GM13977 (cell line): ENCODE measurements around the gene TNNT3.
"Not testable (repeated sequence)": the region's sequence is repeated elsewhere in the genome, so short reads cannot be mapped to it uniquely, and the experiment has no call there.

Source experiments
- DNase-seq: peaks from one replicate; pipeline ENCODE4 v3.0.0; 2012; ENCODE audit warnings: low spot score
- CTCF ChIP-seq: IDR thresholded peaks from 2 replicates; pipeline ENCODE4 v1.5.1; 2012; ENCODE audit warnings: mild to moderate bottlenecking, control low read depth; ENCODE audit not compliant: insufficient read depth; ENCODE audit errors: extremely low read depth, missing control alignments
- in situ Hi-C: fragments of 300-500 bp; cut with MboI; formaldehyde crosslinking; loops from one replicate; pipeline ENCODE4 v1.12.0; 2022; ENCODE audit warnings: low sequenced_read_pairs, low pct_unique_long_range_greater_than_20kb, mixed read lengths, inconsistent platforms; ENCODE audit not compliant: unreplicated experiment

Gene TNNT3

GRCh38 chr11:1919391-1920127, at the start of gene TNNT3:
Gene TNNT3 (plus strand): TSS chr11:1919703. CDS start chr11:1922875, 3,172 bp downstream.
- in situ Hi-C loops = no loop called here
- DNase-seq = peak; percentile 52
- no peak for TF ChIP-seq CTCF

GRCh38 chr11:1870326-1870696, 49.2 kb upstream of the TNNT3 start:
- TF ChIP-seq CTCF = no peak
- DNase-seq = no peak
- in situ Hi-C loops = no loop called here

GRCh38 chr11:1870721-1871466, 48.6 kb upstream of the TNNT3 start:
- DNase-seq = no peak
- no peak for TF ChIP-seq CTCF
- in situ Hi-C loops = no loop called here

GRCh38 chr11:1871531-1871930, 48.0 kb upstream of the TNNT3 start:
- in situ Hi-C loops = no loop called here
- DNase-seq = no peak
- TF ChIP-seq CTCF = no peak

GRCh38 chr11:1872267-1872985, 47.1 kb upstream of the TNNT3 start:
- no peak for TF ChIP-seq CTCF
- in situ Hi-C loops = no loop called here
- no peak for DNase-seq

GRCh38 chr11:1873048-1873812, 46.3 kb upstream of the TNNT3 start:
- no peak for TF ChIP-seq CTCF
- in situ Hi-C loops = no loop called here
- no peak for DNase-seq

- in situ Hi-C loops, DNase-seq: not testable (repeated sequence)
Observed at GRCh38 chr11:1873813-1874150, 45.7 kb upstream of the TNNT3 start.

GRCh38 chr11:1874441-1875092, 44.9 kb upstream of the TNNT3 start:
- in situ Hi-C loops, DNase-seq: not testable (repeated sequence)
